Stimulated activated memory B cell treated with anti-CD40 and anti-IgM and Interleukin-4, amounts not matched to agents 10 μg/mL and 1 μg/mL and 100 μg/mL, for 72 hours (primary cell): ENCODE data around the gene DYNLL1.
"Not testable (repeated sequence)": the region's sequence is repeated elsewhere in the genome, so short reads cannot be mapped to it uniquely, and the experiment has no call there.

Experiments
- ATAC-seq: fragments of 150-1000 bp; cut with Tn5 transposase; 2 replicates; pipeline ENCODE4 v1.10.0; 2021
- H3K27ac Mint-ChIP-seq: one replicate; pipeline ENCODE4 v1.8.0; 2022; ENCODE audit warnings: mild to moderate bottlenecking, mixed read lengths
- H3K27me3 Mint-ChIP-seq: one replicate; pipeline ENCODE4 v1.8.0; 2022; ENCODE audit warnings: mixed read lengths
- H3K36me3 Mint-ChIP-seq: one replicate; pipeline ENCODE4 v1.8.0; 2022; ENCODE audit warnings: mixed read lengths
- H3K4me1 Mint-ChIP-seq: one replicate; pipeline ENCODE4 v1.8.0; 2022; ENCODE audit warnings: mixed read lengths
- H3K4me3 Mint-ChIP-seq: one replicate; pipeline ENCODE4 v1.8.0; 2022; ENCODE audit warnings: mild to moderate bottlenecking, moderate library complexity, mixed read lengths
- H3K9me3 Mint-ChIP-seq: one replicate; pipeline ENCODE4 v1.8.0; 2022; ENCODE audit warnings: mixed read lengths

Gene DYNLL1

DNA sequence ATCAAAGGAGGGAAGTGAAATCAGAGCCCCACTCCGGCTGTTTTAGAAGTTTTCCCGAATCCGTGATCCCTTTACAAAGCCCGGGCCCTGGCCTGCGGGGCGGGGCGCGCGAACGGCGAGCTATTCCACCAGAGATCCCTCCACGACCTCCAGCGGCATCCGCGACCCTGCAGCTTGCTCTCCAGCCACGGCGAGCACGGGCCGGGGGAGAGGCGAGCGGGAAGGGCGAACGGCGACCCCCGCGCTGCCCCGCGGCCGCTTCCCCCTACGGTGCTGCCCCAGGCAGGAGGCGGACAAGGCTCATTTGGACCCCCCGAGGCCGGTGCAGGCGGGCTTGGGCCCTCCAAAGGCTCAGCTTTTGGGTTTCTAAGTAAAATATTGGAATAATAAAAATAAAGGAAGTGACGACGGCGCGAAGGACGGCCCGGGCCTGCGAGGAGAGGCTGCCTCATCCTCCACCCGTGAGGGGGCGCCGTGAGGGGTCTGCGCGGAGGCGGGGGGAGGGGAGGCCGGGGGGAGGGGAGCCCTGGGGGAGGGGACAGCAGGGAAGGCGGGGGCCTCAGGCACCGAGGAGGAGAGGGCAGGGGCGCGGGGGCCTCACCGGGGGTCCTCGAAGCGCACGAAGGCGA, 27.0 kb upstream of the DYNLL1 start:
- Mint-ChIP-seq H3K27ac (peak overlapping the region; percentile 90), H3K4me3 (peak overlapping the region; percentile 91), H3K27me3 (no peaks in the 10 kb centered on the region), H3K4me1 (peaks cover 53% of the 10 kb centered on the region), H3K9me3 (no peaks in the 10 kb centered on the region), H3K36me3 (peaks cover 20% of the 10 kb centered on the region)
- peak; percentile 80 for ATAC-seq

DNA sequence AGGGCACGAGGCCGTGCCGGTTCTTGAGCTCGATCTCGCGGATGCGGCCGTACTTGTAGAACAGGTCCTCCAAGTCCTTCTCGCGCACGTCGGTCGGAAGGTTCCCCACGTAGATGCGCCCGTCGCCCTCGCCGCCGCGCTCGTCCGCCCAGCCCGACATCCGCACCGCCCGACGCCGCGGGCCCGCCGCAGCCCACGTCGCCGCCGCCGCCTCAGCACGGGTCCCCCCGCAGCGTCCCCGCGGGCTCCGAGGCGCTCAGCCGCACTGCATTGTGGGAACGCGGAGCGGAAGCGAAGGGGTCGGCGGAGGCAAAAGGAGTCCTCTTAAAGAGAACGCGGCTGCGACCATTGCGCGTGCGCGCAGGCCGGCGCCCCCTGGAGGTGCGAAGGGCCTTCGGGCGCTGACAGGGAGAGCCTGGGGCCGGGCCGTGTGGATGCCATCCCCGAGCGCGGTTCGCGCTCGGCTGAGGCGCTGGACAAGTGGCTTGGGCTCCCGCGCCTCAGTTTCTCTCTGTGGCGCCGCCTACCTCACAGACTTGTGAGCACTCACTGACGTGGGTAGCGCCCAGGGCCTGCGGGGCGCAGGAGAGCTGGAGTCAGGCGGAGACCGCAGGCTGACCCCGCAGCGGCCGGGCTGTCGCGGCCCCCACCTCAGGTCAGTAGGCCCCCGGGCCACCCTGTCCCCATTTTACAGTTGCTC, 26.3 kb upstream of the DYNLL1 start, which contains the start of gene SRSF9:
TSS of gene SRSF9 (minus strand) at position 299 of the 700 bp plus-strand sequence. CDS start at position 160, 139 bp downstream.
- peaks cover 13% of the 10 kb centered on the region for H3K36me3 Mint-ChIP-seq
- peak within 1 kb of the TSS; percentile 90 for H3K27ac Mint-ChIP-seq
- H3K27me3 Mint-ChIP-seq, result no peaks in the 10 kb centered on the region
- H3K9me3 Mint-ChIP-seq, result no peaks in the 10 kb centered on the region
- H3K4me1 Mint-ChIP-seq, result peaks cover 49% of the 10 kb centered on the region
- peak within 1 kb of the TSS; percentile 91 for H3K4me3 Mint-ChIP-seq
- peak; percentile 98 for ATAC-seq

DNA sequence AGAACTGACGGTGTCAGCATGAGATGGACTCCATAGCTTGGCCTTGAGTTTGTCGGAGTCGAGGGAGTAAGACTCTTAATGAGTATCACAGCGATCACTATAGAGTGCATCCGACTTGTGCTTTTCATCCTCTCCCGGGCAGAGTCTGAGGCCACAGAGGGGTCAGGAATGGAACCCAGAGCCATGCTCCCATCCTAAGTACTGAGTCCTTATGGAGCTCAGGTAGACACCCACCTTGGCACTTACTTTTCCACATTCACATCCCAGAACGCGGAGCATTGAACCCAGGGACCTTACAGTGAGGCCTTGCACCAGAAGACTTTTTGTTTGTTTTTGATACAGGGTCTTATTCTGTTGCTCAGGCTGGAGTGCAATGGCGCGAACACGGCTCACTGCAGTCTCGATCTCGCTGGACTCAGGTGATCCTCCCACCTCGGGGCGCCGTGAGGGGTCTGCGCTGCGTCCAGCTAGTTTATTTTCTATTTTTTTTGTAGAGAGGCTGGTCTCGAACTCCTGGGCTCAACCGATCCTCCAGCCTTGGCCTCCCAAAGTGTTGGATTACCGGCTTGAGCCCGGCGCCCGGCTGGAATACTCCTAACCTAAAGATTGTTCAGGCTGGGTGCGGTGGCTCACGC, 25.6 kb upstream of the DYNLL1 start:
- ATAC-seq, result peak; percentile 27
- H3K27ac Mint-ChIP-seq, result peak overlapping the region; percentile 90
- peak overlapping the region; percentile 91 for H3K4me3 Mint-ChIP-seq
- H3K9me3 Mint-ChIP-seq, result no peaks in the 10 kb centered on the region
- H3K4me1 Mint-ChIP-seq, result peaks cover 47% of the 10 kb centered on the region
- H3K36me3 Mint-ChIP-seq, result peaks cover 7% of the 10 kb centered on the region
- H3K27me3 Mint-ChIP-seq, result no peaks in the 10 kb centered on the region

DNA sequence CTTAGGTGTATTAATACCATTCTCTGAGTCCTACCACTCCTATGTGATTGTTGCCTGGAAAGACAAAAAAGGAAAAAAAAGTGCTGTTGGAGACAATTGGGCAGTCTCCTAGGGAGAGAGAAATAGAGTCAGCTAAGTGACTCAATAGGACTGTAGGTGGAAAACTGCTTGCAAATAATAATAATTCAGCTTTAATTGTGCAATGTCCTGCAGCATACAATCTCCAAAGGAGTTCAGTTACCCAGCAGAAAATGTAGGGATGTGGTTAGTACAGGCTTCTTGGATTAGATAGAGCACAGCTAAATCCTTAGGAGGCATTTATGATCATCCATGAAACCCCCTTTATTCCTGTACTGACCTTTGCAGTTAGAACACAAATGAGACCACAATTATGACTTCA, 23.4 kb upstream of the DYNLL1 start:
- Mint-ChIP-seq H3K4me1 (peaks cover 24% of the 10 kb centered on the region), H3K9me3 (no peaks in the 10 kb centered on the region)

DNA sequence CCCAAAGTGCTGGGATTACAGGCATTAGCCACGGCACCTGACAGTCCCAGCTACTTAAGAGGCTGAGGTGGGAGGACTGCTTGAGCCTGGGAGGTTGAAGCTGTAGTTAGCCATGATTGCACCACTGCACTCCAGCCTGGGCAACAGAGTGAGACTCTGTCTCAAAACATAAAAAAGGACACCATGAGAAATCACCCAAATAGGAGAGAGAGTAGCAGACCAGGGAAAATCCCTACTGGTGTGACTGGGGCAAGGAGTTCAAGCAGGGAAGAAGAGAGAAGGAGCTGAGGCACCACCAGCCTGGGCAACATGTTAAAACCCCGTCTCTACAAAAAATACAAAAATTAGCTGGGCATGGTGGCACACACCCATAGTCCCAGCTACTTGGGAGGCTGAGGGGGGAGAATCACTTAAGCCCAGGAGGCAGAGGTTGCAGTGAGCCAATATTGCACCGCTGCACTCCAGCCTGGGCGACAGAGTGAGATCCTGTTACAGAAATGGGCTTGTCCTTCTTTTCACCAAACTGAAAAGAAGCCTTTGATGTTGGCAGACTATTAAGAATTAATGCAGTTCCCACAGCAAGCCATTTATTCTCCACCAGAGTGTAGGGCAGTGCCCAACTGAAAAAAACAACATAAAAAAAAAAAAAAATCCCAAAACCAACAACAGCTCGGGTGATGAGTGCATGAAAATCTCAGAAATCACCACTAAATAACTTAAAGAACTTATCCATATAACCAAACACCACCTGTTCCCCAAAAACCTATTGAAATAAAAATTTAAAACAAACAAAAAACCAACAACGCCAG, 21.9 kb upstream of the DYNLL1 start:
- Mint-ChIP-seq H3K27ac (no peak overlapping the region), H3K9me3 (no peaks in the 10 kb centered on the region), H3K4me1 (peaks cover 13% of the 10 kb centered on the region), H3K27me3 (no peaks in the 10 kb centered on the region), H3K4me3 (no peak overlapping the region), H3K36me3 (no peaks in the 10 kb centered on the region)
- no peak for ATAC-seq

More for the DNA sequence above, 23.4 kb upstream of the DYNLL1 start:
- H3K27ac Mint-ChIP-seq, result no peak overlapping the region
- no peak overlapping the region for H3K4me3 Mint-ChIP-seq
- no peaks in the 10 kb centered on the region for H3K36me3 Mint-ChIP-seq
- no peak for ATAC-seq
- no peaks in the 10 kb centered on the region for H3K27me3 Mint-ChIP-seq

DNA sequence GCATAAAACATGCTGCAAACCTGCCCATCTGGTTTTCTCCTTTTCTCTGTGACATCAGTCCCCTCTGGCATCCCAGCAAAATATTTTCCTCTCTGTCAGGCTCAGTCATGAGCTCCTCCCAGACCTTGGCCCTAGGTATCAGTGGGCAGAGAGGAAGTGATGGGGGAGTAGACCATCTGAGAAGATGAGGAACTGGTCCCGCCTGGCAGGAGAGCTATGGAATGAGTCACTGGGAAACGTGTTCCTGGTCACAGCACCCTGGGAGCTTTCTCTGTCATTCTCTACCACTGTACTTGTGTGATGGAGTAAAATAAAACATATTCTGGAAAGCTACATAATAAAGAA, 21.3 kb upstream of the DYNLL1 start:
- H3K36me3 Mint-ChIP-seq, result no peaks in the 10 kb centered on the region
- H3K27ac Mint-ChIP-seq, result no peak overlapping the region
- ATAC-seq, result no peak
- no peaks in the 10 kb centered on the region for H3K9me3 Mint-ChIP-seq
- H3K4me3 Mint-ChIP-seq, result no peak overlapping the region
- H3K4me1 Mint-ChIP-seq, result peaks cover 12% of the 10 kb centered on the region
- no peaks in the 10 kb centered on the region for H3K27me3 Mint-ChIP-seq

DNA sequence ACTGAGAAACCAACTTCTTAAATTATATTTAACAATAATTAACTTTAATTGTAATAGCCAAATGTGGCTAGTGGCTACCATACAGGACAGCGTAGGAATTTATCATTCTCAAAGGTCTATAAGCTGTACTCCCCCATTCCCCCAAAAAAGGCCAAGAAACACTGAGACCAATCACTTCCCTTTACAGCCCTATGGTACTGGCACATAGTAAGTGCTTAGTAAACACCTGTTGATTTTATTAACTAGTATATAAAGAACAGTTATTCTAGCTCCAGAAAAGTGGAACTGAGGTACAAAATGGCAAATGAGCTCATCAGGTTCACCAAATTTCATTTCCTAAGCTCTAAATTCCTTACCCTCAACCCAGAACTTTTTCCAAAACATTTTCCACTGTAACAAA, 20.3 kb upstream of the DYNLL1 start:
- no peak for ATAC-seq
- Mint-ChIP-seq H3K27ac (no peak overlapping the region), H3K4me1 (peaks cover 1% of the 10 kb centered on the region), H3K4me3 (no peak overlapping the region), H3K9me3 (no peaks in the 10 kb centered on the region), H3K36me3 (no peaks in the 10 kb centered on the region), H3K27me3 (no peaks in the 10 kb centered on the region)

DNA sequence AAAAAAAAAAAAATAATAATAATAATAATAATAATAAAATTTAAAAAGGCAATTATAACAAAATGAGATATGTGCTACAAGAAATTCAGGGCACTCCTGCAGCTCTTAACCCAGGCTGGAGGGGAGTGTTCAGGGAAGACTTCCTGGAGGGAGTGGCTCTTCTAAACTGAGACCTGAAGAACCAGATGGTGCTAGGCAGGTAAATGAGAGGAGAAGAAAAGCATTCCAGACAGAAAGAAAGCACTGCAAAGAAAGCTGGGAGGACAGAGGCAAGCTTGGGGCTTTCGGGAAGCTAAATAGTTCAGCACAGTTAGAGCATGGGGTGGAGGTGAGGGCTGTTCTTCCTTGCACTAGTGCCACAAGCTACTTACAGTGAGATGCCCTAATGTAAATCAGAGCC, 16.5 kb upstream of the DYNLL1 start:
- no peaks in the 10 kb centered on the region for H3K9me3 Mint-ChIP-seq
- no peak for ATAC-seq
- H3K36me3 Mint-ChIP-seq, result peaks cover 6% of the 10 kb centered on the region
- no peak overlapping the region for H3K27ac Mint-ChIP-seq
- no peak overlapping the region for H3K4me3 Mint-ChIP-seq
- H3K4me1 Mint-ChIP-seq, result no peaks in the 10 kb centered on the region
- H3K27me3 Mint-ChIP-seq, result no peaks in the 10 kb centered on the region

DNA sequence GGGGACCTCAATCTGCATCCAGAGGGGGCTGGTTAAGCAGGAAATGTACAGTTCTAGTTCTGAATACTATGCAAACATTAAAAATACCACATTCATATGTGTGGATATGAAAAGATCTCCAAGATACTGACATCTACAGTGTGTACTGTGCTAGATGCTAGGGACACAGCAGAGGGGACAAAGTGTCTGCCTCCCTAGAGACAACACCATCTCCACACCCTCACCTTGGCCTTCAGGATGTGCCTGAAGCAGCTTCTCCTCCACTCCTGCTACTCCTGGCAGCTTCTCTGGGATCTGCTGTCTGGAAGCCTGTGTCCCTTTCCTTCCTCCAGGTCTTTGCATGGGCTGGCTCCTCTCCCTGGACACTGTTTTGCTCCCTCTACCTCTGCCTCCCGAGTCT, 15.7 kb upstream of the DYNLL1 start:
- no peak for ATAC-seq
- peaks cover 6% of the 10 kb centered on the region for H3K36me3 Mint-ChIP-seq
- no peak overlapping the region for H3K27ac Mint-ChIP-seq
- H3K9me3 Mint-ChIP-seq, result no peaks in the 10 kb centered on the region
- no peaks in the 10 kb centered on the region for H3K4me1 Mint-ChIP-seq
- H3K27me3 Mint-ChIP-seq, result no peaks in the 10 kb centered on the region
- H3K4me3 Mint-ChIP-seq, result no peak overlapping the region

DNA sequence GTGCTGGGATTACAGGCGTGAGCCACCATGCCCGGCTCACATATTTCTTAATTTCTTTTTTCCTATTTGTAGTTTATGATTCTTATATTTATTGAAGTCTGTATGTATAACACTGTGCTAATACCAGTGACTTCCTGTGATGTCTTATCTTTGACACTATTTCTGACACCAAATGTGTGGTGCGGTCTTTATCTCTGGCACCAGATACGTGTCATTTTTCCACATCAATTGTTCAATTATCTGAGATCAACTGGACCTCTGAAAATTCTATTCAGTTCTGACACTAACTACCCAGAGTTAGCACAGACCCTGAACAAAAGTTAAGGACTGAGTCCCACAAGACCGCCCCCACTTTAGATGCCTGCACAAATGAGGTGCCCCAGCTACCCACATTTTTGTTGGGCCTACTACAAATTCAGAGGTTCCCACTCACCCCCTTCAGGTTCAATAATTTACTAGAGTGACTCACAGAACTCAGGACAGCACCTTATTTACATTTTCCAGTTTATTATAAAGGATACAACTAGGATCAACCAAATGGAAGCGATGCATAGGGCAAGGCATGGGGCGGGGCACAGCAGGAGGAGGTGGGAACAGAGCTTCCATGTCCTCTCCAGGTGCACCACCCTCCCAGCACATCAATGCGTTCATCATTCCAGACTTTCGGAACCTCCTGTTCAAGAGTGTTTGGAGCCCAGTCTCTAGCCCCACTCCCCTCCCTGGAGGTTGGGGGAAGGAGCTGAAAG, 14.7 kb upstream of the DYNLL1 start:
- H3K4me1 Mint-ChIP-seq, result no peaks in the 10 kb centered on the region
- no peak overlapping the region for H3K27ac Mint-ChIP-seq
- no peaks in the 10 kb centered on the region for H3K9me3 Mint-ChIP-seq
- H3K36me3 Mint-ChIP-seq, result peaks cover 6% of the 10 kb centered on the region
- no peak for ATAC-seq
- H3K4me3 Mint-ChIP-seq, result no peak overlapping the region
- no peaks in the 10 kb centered on the region for H3K27me3 Mint-ChIP-seq

DNA sequence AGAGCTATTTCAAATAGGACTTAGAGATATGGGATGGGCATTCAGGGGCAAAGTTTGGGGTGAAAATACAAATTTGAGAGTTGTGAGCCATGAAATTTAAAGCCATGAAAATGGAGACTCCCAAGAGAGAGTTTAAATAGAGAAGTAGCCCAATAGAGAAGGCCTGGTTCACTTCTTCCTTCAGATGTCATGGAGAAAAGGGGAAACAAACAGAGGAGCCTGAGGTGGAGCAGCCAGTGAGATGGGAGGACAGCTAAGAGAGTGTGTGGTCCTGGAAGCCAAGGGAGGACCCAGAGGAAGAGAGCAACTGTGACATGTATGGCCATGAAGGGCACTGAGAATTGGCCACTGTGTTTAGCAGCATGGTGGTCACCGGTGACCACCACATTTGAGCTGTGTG, 12.3 kb upstream of the DYNLL1 start:
- Mint-ChIP-seq H3K9me3 (no peaks in the 10 kb centered on the region), H3K4me1 (no peaks in the 10 kb centered on the region), H3K36me3 (peaks cover 12% of the 10 kb centered on the region), H3K4me3 (no peak overlapping the region), H3K27me3 (no peaks in the 10 kb centered on the region), H3K27ac (no peak overlapping the region)
- no peak for ATAC-seq

DNA sequence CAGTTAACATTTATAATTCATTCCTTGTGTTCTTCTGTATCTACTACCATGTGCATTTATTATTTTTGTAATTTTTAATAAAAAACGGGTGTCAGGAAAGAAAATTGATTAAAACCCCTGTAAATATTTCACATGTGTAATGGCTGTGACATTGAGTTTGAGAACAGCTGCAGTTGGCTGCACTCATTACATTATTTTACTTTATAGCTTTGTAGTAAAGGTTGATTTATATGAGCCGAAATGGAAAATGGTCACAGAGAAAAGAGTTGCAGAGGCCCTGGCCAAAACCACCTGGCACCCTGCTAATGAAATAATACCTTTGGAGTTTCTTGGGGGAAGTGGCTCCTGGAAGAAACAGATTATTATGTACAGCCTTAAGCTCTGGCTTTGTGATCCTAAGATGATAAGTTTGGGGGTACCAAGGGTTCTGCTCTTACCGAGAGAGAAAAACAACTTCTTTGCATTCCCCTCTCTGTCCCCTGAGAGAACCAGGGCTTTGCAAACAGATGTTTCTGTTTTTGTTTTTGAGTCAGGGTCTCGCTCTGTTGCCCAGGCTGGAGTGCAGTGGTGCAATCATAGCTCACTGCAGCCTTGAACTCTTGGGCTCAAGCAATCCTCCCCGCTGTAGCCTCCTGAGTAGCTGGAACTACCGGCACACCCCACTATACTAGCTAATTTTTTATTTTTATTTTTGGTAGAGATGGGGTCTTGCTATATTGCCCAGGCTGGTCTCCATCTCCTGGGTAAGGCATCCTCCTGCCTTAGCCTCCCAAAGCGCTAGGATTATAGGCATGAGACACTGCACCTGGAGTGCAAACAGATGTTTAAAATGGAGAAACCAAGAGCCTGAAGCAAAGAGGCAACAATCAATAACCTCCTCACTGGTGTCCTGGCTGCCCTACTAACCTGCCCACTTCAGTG, 9.7 kb upstream of the DYNLL1 start:
- Mint-ChIP-seq H3K27me3 (no peaks in the 10 kb centered on the region), H3K9me3 (no peaks in the 10 kb centered on the region)

DNA sequence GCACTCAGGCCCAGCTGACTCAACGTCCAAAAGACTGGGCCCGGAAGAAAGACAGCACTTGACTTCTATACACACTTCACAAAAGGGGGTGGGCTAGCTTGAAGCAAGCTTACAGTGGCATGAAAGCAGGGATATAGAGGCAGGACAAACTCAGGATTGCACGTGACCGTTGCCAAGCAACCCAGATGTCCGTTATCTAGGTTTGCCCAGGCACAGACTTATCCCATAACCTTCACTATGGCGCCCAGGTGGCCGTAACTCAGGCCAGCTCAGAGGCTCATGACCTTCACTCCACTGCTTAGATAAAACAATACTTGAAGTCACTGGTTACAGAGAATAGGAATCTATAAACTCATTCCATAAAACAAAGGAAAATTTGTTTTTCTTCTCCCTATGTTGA, 8.4 kb upstream of the DYNLL1 start:
- not testable (repeated sequence) for H3K27ac Mint-ChIP-seq, H3K27me3 Mint-ChIP-seq, H3K4me3 Mint-ChIP-seq, H3K9me3 Mint-ChIP-seq, ATAC-seq, H3K4me1 Mint-ChIP-seq
- peaks cover 28% of the 10 kb centered on the region for H3K36me3 Mint-ChIP-seq

More for the DNA sequence above, 9.7 kb upstream of the DYNLL1 start:
- Mint-ChIP-seq H3K36me3 (peaks cover 24% of the 10 kb centered on the region), H3K4me3 (no peak overlapping the region), H3K4me1 (no peaks in the 10 kb centered on the region), H3K27ac (no peak overlapping the region)
- ATAC-seq, result no peak

DNA sequence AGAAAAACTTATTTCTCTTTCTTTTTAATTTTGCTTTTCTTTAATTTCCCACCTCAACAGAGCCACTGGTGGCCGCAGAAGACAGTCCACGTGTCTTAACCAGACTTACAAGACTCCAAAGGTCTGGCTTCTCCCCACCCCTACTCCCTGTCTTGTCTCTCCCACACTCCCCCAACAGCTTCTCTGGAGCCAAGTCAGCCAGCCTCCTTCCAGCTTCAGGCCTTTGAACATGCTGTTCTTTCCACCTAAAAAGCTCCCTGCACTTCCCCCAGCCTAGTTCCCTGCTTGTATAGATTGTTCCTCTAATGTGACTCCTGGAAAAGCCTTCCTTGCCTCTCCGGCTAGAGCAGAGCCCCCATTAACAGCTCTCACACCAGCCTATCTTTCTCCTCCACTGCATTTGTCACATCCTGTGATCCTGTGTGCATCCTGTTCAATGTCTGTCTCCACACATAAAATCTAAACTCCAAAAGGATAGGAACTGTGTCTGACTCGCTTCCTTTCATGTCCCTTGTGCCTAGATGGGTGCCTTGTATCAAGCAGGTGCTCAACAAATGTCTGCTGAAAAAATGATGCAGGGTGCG, 7.8 kb upstream of the DYNLL1 start:
- Mint-ChIP-seq H3K9me3 (no peaks in the 10 kb centered on the region), H3K36me3 (peaks cover 28% of the 10 kb centered on the region), H3K4me1 (no peaks in the 10 kb centered on the region), H3K4me3 (no peak overlapping the region), H3K27ac (no peak overlapping the region), H3K27me3 (no peaks in the 10 kb centered on the region)
- ATAC-seq, result no peak
